IMR-90 (cell line): ENCODE measurements around the gene NXN.

ENCODE experiments used
- CEBPB ChIP-seq: IDR thresholded peaks from 2 replicates; pipeline ENCODE4 v1.6.1; 2012; ENCODE audit warnings: low read depth, low read length, improper control_type of control experiment
- ELK1 ChIP-seq: fragments of 150-350 bp; IDR thresholded peaks from 2 replicates; pipeline ENCODE4 v1.6.1; 2016; ENCODE audit warnings: low read depth, mild to moderate bottlenecking, low read length, moderate library complexity, borderline replicate concordance
- FOS ChIP-seq: fragments of 150-350 bp; IDR thresholded peaks from 2 replicates; pipeline ENCODE4 v1.6.1; 2016; ENCODE audit warnings: low read depth, low read length
- MAZ ChIP-seq: IDR thresholded peaks from 2 replicates; pipeline ENCODE4 v1.6.1; 2012; ENCODE audit warnings: low read depth, mild to moderate bottlenecking, low read length, improper control_type of control experiment, moderate library complexity, borderline replicate concordance
- MXI1 ChIP-seq: IDR thresholded peaks from 2 replicates; pipeline ENCODE4 v1.6.1; 2012; ENCODE audit warnings: low read depth, mild to moderate bottlenecking, low read length, moderate library complexity, borderline replicate concordance
- POLR2A ChIP-seq: IDR thresholded peaks from 2 replicates; pipeline ENCODE4 v1.6.1; 2012; ENCODE audit warnings: mild to moderate bottlenecking, low read depth, low read length
- RAD21 ChIP-seq: IDR thresholded peaks from 2 replicates; pipeline ENCODE4 v1.6.1; 2012; ENCODE audit warnings: low read length, improper control_type of control experiment
- RCOR1 ChIP-seq: IDR thresholded peaks from 2 replicates; pipeline ENCODE4 v1.6.1; 2012; ENCODE audit warnings: mild to moderate bottlenecking, low read length, improper control_type of control experiment; ENCODE audit not compliant: insufficient replicate concordance
- RFX5 ChIP-seq: IDR thresholded peaks from 2 replicates; pipeline ENCODE4 v1.8.0; 2012; ENCODE audit warnings: low read depth, mild to moderate bottlenecking, low read length, moderate library complexity
- SMC3 ChIP-seq: fragments of 150-350 bp; IDR thresholded peaks from 2 replicates; pipeline ENCODE4 v1.6.1; 2016; ENCODE audit warnings: low read depth, mild to moderate bottlenecking, antibody characterized with exemption, low read length, moderate library complexity
- USF2 ChIP-seq: fragments of 150-350 bp; IDR thresholded peaks from 2 replicates; pipeline ENCODE4 v1.6.1; 2017; ENCODE audit warnings: mild to moderate bottlenecking, antibody characterized with exemption, low read length, low read depth
- TF ChIP-seq, protein P1 (sequence below): conservative IDR thresholded peaks from 2 replicates; pipeline ENCODE4 v1.5.1; 2012; ENCODE audit warnings: mild to moderate bottlenecking, low read depth, low read length, improper control_type of control experiment

DNA sequence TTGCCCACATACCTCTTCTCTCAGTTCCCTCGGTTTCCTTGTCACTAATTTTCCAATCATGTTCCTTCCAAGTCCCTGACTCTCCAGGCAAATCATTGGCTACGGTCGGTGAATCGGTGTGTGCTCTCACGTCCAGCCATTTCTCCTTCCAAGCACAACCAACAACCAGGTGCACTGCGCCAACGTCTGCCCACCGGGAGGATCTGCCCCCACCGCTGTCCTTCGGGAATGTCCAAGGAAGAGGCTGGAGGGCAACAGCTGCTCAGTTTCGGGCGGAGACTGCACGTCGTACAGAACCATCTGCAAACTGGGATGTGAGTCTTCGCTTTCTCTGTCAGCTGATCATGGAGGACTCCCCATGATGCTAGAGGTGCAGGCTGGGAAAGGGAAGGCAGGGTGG, 8.4 kb upstream of the NXN start:
- no peak for TF ChIP-seq RFX5
- TF ChIP-seq, protein P1, sequence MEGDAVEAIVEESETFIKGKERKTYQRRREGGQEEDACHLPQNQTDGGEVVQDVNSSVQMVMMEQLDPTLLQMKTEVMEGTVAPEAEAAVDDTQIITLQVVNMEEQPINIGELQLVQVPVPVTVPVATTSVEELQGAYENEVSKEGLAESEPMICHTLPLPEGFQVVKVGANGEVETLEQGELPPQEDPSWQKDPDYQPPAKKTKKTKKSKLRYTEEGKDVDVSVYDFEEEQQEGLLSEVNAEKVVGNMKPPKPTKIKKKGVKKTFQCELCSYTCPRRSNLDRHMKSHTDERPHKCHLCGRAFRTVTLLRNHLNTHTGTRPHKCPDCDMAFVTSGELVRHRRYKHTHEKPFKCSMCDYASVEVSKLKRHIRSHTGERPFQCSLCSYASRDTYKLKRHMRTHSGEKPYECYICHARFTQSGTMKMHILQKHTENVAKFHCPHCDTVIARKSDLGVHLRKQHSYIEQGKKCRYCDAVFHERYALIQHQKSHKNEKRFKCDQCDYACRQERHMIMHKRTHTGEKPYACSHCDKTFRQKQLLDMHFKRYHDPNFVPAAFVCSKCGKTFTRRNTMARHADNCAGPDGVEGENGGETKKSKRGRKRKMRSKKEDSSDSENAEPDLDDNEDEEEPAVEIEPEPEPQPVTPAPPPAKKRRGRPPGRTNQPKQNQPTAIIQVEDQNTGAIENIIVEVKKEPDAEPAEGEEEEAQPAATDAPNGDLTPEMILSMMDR: no peak
- TF ChIP-seq MAZ: no peak
- TF ChIP-seq MXI1: no peak
- no peak for TF ChIP-seq ELK1
- TF ChIP-seq CEBPB: no peak
- TF ChIP-seq USF2: no peak
- no peak for TF ChIP-seq FOS
- no peak for TF ChIP-seq RCOR1
- no peak for TF ChIP-seq SMC3
- no peak for TF ChIP-seq RAD21
- no peak for TF ChIP-seq POLR2A
